Measurements from ENCODE around the gene CYB561.

Gene CYB561

DNA sequence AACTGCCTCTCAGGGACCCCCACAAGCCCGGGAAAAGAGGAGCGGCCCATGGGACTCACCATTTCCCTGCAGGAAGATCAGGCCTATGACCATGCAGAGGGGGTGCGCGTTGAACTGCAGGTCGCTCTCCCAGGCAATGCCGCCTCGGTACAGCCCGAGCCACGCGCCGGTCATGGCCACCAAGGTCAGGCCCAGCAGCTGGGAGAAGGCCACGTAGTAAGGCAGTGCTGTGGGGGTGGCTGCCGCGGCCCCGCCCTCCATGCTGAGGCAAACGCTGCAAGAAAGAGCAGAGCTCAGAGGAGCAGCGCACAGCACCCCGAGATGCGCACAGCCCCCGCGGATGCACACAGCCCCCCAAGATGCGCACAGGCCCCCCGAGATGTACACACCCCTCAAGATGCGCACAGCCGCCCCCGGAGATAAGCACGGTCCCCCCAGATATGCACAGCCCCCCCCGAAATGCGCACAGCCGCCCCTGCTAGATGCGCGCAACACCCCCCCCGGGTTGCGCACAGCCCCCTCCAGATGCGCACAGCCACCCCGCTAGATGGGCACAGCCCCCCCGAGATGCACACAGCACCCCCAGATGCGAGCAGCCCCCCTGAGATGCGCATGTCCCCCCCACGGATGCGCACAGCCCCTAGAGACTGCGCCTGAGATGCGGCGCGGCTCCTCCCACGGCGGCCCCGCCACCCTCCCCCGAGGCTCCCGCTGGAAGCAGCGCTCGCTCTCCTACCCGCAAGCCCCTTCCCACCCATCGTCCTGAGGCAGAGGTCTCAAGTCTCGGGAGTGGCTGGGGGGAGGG is 8.6 kb downstream of the CYB561 start:
- FAIRE-seq: no peak
- no peak for TF ChIP-seq POLR2A (IDR thresholded peaks at IDR 0.05; ENCODE audit: low read depth, low read length)
- TF ChIP-seq TAF1 (IDR thresholded peaks at IDR 0.05; ENCODE audit: borderline replicate concordance, low read depth, low read length): no peak
- TF ChIP-seq POLR2AphosphoS5 (IDR thresholded peaks at IDR 0.05; ENCODE audit: low read depth, low read length): no peak
- DNase-seq (ENCODE audit: insufficient read length): no peak

DNA sequence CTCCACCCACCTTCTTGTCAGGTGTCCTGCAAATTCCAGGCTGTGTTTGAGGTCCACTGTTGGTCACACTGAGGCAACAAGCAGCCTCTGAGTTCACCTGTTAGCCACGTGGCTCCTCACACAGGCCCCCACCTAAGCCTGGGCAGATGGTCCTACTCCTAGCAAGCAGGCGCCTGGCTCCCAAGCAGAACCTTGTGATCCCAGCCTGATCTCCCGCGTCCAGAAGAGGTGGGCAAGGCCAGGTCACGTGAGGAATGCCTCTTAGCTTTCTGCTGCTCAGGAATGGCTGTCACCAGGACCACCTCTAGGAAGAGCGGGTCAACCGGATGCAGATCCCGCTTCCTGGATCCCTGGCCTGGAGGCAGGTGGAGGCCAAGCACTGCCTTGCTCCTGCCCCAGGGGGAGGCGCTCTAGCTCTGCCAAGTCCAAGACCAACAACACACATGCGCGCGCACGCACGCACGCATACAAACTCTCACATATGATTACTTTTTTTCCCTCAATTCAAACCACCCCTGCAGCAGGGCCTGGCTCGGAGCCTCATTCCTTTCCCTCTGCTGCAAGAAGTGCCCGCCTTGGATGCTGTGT is 9.5 kb downstream of the CYB561 start:
- TF ChIP-seq TAF1 (IDR thresholded peaks at IDR 0.05; ENCODE audit: borderline replicate concordance, low read depth, low read length) (no peak), POLR2A (IDR thresholded peaks at IDR 0.05; ENCODE audit: low read depth, low read length) (no peak), POLR2AphosphoS5 (IDR thresholded peaks at IDR 0.05; ENCODE audit: low read depth, low read length) (no peak)
- DNase-seq (ENCODE audit: insufficient read length): no peak

DNA sequence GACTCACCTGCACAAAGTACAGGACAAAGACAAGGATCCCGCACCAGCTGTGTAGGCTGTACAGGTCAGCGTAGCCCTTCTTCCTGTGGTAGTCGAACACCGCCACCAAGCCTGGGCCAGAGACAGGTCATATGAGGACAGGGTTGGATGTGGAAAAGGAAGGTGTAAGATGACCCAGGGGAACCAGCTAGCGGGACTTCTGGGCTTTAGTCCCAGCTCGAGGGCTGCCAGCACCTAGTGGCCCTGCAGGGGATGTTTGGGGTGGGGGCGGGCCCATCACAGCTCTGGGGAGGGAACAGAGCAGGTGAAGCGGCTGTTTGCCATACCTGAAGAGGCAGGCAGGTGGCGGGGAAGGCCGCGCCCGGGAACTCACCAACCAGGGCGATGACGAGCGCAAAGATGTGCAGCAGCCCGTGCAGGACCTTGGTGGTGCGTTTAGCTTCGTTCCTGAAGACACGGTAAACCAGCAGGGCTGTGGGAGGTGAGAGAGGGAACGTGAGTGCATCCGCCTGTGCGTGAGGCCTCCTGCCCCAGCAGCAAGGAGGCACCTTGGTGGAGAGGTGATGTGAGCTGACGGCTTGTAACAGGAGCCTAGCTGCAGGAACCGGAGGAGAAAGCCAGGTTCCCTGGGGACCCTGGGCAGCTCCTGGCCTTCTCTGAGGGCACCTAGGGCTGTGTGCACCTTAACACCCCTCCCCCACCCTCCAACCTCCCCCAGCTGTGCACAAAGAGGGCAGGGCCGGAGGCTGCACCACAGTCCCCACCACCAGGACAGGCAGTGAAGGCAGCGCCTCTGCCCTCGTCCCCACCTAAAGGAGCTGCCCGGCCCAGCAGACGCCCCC is 10.2 kb downstream of the CYB561 start:
- TF ChIP-seq POLR2A (IDR thresholded peaks at IDR 0.05; ENCODE audit: low read depth, low read length) (no peak), POLR2AphosphoS5 (IDR thresholded peaks at IDR 0.05; ENCODE audit: low read depth, low read length) (no peak), TAF1 (IDR thresholded peaks at IDR 0.05; ENCODE audit: borderline replicate concordance, low read depth, low read length) (no peak)
- peak; percentile 73 for DNase-seq (ENCODE audit: insufficient read length)
- FAIRE-seq: no peak

More for the DNA sequence above, 9.5 kb downstream of the CYB561 start:
- no peak for FAIRE-seq

DNA sequence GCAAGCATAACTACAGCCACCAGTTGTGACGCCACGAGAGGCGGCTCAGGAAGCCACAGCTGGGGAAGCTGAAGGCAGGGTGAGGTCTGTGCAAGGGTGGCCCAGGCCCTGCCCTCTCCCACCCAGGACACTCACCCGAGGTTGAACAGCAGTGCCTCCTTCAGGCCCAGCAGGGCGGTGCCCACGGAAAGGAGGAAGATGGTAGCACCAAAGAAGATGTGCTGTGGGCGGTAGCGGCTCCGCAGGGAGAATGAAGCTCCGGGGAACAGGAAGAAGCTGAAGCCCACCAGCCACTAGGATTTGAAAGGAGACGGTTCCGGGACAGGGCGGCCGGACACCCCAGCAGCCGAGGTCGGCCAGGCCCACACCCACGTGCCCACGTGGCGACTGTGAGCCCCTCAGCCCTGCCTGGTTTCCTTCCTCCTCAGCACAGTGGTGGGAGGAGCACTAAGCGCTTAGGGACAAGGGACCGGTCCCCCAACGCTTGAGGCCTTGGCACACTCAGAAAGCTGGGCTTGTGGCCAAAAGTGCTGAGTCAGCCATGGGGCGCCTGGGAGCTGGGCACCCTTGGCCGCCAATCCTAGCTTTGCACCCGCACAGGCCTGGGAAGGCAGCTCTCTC is 11.0 kb downstream of the CYB561 start:
- FAIRE-seq (no peak), DNase-seq (ENCODE audit: insufficient read length) (no peak)
- TF ChIP-seq POLR2AphosphoS5 (IDR thresholded peaks at IDR 0.05; ENCODE audit: low read depth, low read length) (no peak), TAF1 (IDR thresholded peaks at IDR 0.05; ENCODE audit: borderline replicate concordance, low read depth, low read length) (no peak), POLR2A (IDR thresholded peaks at IDR 0.05; ENCODE audit: low read depth, low read length) (no peak)

DNA sequence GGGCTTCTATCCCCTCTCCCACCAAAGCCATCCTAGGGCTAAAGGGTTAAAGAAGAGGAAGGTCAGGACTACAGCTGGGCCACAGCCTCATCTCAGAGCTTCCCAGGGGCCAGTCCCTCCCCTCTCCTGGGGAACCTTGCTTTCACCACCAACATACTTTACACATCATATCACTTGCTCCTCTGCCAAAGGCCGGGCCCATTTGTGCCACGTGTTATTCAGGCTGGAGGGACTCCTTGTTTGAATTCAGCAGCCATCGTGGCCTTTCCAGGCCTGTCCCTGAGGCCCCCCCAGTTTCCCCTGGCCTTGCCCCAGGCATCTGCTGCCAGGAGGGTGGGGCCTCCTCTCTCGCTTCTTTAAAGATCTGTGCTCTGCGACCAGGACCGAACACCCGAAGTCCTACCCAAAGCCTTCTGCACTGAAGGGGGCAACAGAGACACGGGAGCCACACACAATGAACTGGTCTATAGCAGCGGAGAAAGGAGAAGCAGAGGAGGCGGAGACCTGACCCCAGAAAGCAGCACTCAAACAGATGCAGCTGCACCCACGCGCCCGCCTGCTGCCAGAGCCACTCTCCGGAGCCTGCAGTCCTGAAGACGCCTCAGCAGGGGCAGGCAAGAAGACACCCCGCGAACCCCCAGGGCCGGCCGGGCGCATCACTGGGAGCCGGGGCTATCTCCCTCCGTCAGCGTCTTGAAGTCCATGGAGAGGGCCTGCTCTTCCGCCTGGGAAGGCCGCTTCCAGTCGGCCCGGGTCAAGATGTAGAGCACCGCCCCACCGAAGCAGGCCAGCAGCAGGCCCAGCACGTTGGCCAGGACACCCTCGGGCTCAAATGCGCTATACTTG is 12.1 kb downstream of the CYB561 start:
- TF ChIP-seq POLR2A (IDR thresholded peaks at IDR 0.05; ENCODE audit: low read depth, low read length): no peak
- TF ChIP-seq POLR2AphosphoS5 (IDR thresholded peaks at IDR 0.05; ENCODE audit: low read depth, low read length): no peak
- TF ChIP-seq TAF1 (IDR thresholded peaks at IDR 0.05; ENCODE audit: borderline replicate concordance, low read depth, low read length): no peak
- no peak for FAIRE-seq
- no peak for DNase-seq (ENCODE audit: insufficient read length)

DNA sequence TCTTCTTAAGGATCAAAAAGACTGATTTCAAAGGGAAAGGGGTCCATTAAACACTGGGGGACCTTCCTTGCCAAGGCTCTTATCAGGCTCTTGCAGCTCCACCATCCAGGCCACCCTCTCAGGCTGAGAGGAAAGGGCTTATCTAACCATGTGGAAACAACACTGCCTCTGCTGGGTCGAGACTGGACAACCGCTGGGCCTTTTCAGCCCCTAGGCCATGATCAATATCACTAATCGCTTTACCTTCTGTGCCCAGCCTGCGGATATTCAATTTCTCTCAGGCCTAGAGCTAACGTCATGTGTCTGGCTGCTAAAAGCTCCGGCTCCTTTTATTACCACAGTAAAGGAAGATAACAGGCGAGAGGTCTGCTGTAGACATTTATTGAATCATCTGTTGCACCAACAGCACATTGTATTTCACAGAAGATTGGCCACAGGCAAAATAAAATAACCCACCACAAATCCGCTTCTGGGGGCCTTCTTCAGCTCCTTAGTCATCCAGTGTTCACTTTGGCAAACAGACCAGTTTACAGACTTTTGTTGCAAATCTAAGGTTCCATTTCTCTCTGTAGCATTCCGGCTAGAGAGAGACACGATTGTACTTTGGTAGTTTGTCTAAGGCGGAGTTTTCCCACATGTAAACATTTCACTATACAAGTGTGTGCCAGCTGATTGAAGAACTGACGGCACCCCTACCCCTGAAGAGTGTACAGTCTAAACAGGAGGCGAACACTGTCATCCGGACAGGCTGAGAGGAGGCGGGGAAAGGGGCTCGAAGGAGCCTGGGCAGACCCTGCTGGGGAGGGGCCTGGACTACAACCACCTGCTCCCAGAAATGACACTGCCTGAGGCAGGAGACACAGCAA is 13.9 kb downstream of the CYB561 start:
- TF ChIP-seq TAF1 (IDR thresholded peaks at IDR 0.05; ENCODE audit: borderline replicate concordance, low read depth, low read length): no peak
- TF ChIP-seq POLR2AphosphoS5 (IDR thresholded peaks at IDR 0.05; ENCODE audit: low read depth, low read length): no peak
- no peak for TF ChIP-seq POLR2A (IDR thresholded peaks at IDR 0.05; ENCODE audit: low read depth, low read length)
- DNase-seq (ENCODE audit: insufficient read length) (no peak), FAIRE-seq (no peak)

DNA sequence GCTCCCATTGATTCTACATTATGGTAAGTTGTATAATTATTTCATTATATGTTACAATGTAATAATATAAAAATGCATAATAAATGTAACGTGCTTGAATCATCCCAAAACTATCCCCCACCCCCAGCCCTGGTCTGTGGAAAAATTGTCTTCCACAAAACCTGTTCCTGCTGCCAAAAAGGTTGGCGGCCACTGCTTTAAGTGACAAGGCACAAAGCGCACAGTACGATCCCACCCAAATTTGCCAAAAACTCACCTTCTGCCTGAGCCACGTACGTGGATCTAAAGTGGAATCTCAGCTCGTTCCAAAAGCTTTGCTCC is 14.5 kb downstream of the CYB561 start:
- no peak for FAIRE-seq
- DNase-seq (ENCODE audit: insufficient read length): no peak
- no peak for TF ChIP-seq POLR2A (IDR thresholded peaks at IDR 0.05; ENCODE audit: low read depth, low read length)
- TF ChIP-seq TAF1 (IDR thresholded peaks at IDR 0.05; ENCODE audit: borderline replicate concordance, low read depth, low read length): no peak
- no peak for TF ChIP-seq POLR2AphosphoS5 (IDR thresholded peaks at IDR 0.05; ENCODE audit: low read depth, low read length)

DNA sequence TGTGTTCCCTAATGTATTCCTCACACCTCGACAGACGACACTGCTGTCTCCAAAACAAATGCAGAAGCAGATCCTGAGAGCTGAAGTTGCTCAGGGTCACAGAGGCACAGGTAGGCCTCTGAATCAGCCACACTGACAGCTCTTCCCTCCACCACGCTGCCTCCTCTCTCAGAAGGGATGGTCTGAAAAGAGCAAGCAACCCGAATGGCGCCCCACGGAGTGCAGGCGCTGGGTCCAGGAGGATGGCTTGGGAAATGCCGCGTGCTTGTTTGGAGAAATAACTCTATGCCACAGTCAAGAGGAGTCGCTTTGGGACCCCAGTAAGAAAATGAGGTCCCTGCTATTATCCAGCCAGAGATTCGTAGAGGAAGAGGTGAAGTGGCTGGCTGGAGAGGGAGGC is 15.9 kb downstream of the CYB561 start:
- FAIRE-seq (no peak), DNase-seq (ENCODE audit: insufficient read length) (no peak)
- TF ChIP-seq TAF1 (IDR thresholded peaks at IDR 0.05; ENCODE audit: borderline replicate concordance, low read depth, low read length) (no peak), POLR2AphosphoS5 (IDR thresholded peaks at IDR 0.05; ENCODE audit: low read depth, low read length) (no peak), POLR2A (IDR thresholded peaks at IDR 0.05; ENCODE audit: low read depth, low read length) (no peak)

DNA sequence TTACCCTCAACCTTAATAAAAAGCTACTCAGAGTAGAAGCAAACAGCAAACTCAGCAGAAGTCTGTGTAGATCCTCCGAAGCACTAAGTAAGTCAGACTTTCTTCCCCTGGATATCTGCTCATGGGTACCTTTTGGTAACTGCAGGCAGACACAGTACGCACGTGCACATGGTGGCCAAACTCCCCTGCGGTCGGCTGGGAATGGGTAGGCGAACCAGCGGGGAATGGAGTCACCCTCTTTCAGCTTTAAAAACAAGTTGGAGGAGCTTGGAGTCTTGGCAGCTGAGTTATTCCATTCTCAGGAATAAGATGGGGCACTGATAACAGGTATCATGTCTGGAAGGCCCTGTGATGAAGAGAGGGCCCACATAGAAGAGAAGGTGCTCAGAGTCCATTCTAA is 16.3 kb downstream of the CYB561 start:
- no peak for DNase-seq (ENCODE audit: insufficient read length)
- FAIRE-seq: no peak
- TF ChIP-seq POLR2A (IDR thresholded peaks at IDR 0.05; ENCODE audit: low read depth, low read length) (no peak), POLR2AphosphoS5 (IDR thresholded peaks at IDR 0.05; ENCODE audit: low read depth, low read length) (no peak), TAF1 (IDR thresholded peaks at IDR 0.05; ENCODE audit: borderline replicate concordance, low read depth, low read length) (no peak)

DNA sequence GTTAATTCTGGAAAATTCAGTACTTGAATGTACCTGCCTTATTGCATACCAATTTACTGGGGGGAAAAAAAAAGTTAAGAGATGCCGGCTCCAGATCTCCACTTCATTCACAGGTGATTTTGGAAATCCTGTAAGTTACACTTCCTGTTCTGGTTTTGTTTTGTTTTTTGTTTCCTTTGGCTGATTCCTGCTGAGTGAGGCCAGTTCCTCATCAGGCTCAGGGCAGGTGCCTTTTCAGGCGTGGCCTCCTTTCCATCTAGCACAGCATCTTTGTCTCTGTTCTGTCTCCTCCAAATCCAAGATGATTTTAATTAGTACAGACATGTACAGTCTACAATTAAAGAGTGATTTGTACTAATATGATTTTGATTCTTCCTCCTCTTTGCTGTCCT is 19.2 kb downstream of the CYB561 start:
- DNase-seq (ENCODE audit: insufficient read length): no peak
- TF ChIP-seq POLR2A (IDR thresholded peaks at IDR 0.05; ENCODE audit: low read depth, low read length): no peak
- TF ChIP-seq TAF1 (IDR thresholded peaks at IDR 0.05; ENCODE audit: borderline replicate concordance, low read depth, low read length): no peak
- TF ChIP-seq POLR2AphosphoS5 (IDR thresholded peaks at IDR 0.05; ENCODE audit: low read depth, low read length): no peak
- no peak for FAIRE-seq

All from GM12892 (cell line).